ENCODE measurements around the gene MAS1. TPM values are rescaled to one million over a fixed set of nuclear protein-coding genes. Genes with fewer than 3 reads are reported as not detected.

Gene MAS1
- total RNA-seq, 1 donor from 2014 or later, result not detected

DNA sequence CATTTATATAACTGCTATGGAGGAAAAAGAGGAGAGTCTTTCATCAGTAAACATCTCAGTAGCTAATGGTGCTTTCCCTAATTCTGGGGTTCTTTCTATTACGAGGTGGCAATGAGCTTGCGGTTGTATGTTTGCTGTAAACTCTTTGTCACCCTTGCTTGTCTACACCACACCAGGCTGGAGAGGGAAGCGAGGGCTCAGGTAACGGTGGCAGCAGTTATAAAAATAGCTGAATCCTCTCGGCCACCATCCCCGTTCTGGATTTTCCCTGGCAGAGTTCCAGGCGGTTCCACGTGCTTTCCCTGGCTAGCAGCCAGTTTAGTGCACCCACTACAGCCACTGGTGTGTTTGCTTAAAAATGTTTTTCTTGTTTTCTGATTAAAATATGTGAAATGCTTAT, 39.0 kb downstream of the MAS1 start:
- TF ChIP-seq, protein P1, sequence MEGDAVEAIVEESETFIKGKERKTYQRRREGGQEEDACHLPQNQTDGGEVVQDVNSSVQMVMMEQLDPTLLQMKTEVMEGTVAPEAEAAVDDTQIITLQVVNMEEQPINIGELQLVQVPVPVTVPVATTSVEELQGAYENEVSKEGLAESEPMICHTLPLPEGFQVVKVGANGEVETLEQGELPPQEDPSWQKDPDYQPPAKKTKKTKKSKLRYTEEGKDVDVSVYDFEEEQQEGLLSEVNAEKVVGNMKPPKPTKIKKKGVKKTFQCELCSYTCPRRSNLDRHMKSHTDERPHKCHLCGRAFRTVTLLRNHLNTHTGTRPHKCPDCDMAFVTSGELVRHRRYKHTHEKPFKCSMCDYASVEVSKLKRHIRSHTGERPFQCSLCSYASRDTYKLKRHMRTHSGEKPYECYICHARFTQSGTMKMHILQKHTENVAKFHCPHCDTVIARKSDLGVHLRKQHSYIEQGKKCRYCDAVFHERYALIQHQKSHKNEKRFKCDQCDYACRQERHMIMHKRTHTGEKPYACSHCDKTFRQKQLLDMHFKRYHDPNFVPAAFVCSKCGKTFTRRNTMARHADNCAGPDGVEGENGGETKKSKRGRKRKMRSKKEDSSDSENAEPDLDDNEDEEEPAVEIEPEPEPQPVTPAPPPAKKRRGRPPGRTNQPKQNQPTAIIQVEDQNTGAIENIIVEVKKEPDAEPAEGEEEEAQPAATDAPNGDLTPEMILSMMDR (IDR thresholded peaks at IDR 0.05; ENCODE audit: partially characterized antibody, unreplicated experiment), result no peak
- peaks cover 5% of the 10 kb centered on the region for H3K9me3 Mint-ChIP-seq (ENCODE audit: unreplicated experiment)
- no peak overlapping the region for H3K27ac Mint-ChIP-seq (ENCODE audit: unreplicated experiment)
- peaks cover 2% of the 10 kb centered on the region for H3K4me1 Mint-ChIP-seq (ENCODE audit: low read depth, unreplicated experiment)
- H3K27me3 Mint-ChIP-seq (ENCODE audit: unreplicated experiment), result peaks cover 1% of the 10 kb centered on the region
- no peak overlapping the region for H3K4me3 Mint-ChIP-seq (ENCODE audit: unreplicated experiment)
- DNase-seq, result no peak
- no peaks in the 10 kb centered on the region for H3K36me3 Mint-ChIP-seq (ENCODE audit: unreplicated experiment)

DNA sequence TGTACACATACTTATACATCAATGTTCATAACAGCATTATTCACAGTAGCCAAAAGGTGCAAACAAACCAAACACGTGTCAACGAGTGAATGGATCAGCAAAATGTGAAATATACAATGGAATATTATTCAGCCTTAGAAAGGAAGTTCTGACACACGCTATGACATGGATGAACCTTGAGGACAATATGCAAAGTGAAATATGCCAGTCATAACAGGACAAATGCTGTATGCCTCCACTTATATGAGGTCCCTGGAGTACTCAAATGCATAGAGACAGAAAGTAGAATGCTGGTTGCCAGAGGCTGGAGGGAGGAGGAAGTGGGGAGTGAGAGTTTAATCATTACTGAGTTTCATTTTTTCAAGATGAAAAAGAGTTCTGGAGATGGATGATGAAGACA, 40.3 kb downstream of the MAS1 start:
- DNase-seq, result no peak
- Mint-ChIP-seq H3K27ac (ENCODE audit: unreplicated experiment) (no peak overlapping the region), H3K9me3 (ENCODE audit: unreplicated experiment) (peaks cover 5% of the 10 kb centered on the region), H3K4me3 (ENCODE audit: unreplicated experiment) (no peak overlapping the region), H3K36me3 (ENCODE audit: unreplicated experiment) (no peaks in the 10 kb centered on the region), H3K4me1 (ENCODE audit: low read depth, unreplicated experiment) (peaks cover 2% of the 10 kb centered on the region), H3K27me3 (ENCODE audit: unreplicated experiment) (peaks cover 1% of the 10 kb centered on the region)
- TF ChIP-seq, protein P1 (IDR thresholded peaks at IDR 0.05; ENCODE audit: partially characterized antibody, unreplicated experiment), result no peak

DNA sequence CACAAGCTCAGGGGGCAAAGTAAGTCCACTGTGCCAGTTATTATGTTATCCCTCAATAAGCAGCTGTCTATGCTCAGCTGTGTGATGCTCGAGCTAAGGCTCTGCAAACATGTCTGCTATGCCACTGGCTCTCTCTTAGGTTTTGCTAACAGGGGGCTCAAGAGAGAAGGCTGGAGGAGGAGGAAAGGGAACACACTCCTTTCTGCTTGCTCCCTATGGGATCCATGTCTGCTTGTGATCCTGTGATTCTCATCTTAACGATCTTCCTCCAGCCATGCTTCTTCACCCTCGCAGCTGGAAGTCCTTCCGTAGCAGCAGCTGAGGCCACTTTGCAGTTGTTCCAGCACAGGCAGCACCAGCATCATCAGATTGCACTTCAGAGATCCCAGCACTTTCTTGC, 41.1 kb downstream of the MAS1 start:
- Mint-ChIP-seq H3K4me1 (ENCODE audit: low read depth, unreplicated experiment) (peaks cover 2% of the 10 kb centered on the region), H3K36me3 (ENCODE audit: unreplicated experiment) (no peaks in the 10 kb centered on the region), H3K9me3 (ENCODE audit: unreplicated experiment) (no peaks in the 10 kb centered on the region), H3K4me3 (ENCODE audit: unreplicated experiment) (no peak overlapping the region), H3K27me3 (ENCODE audit: unreplicated experiment) (peaks cover 1% of the 10 kb centered on the region), H3K27ac (ENCODE audit: unreplicated experiment) (no peak overlapping the region)
- no peak for DNase-seq
- TF ChIP-seq, protein P1 (IDR thresholded peaks at IDR 0.05; ENCODE audit: partially characterized antibody, unreplicated experiment), result no peak

DNA sequence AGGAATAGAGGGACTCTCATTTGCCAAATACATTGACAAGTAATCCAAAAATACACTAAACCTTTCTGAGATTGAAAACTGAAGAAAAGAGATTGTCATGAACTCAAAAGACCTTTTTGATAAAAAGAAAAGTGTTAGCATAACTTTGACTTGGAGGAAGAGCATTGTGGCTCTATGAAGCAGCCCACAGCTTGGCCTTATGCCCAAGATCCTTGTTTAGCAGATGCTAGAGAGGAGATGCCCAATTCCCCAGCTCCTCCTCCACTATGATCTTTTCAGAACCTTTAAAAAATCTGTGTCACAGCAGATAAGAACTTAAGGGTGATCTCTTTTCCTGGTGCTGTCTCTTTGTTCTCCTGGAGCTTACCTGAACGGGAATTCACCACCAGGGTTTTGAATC, 42.3 kb downstream of the MAS1 start:
- Mint-ChIP-seq H3K27me3 (ENCODE audit: unreplicated experiment) (peaks cover 1% of the 10 kb centered on the region), H3K4me1 (ENCODE audit: low read depth, unreplicated experiment) (peaks cover 2% of the 10 kb centered on the region), H3K36me3 (ENCODE audit: unreplicated experiment) (no peaks in the 10 kb centered on the region), H3K27ac (ENCODE audit: unreplicated experiment) (no peak overlapping the region), H3K9me3 (ENCODE audit: unreplicated experiment) (no peaks in the 10 kb centered on the region), H3K4me3 (ENCODE audit: unreplicated experiment) (no peak overlapping the region)
- TF ChIP-seq, protein P1 (IDR thresholded peaks at IDR 0.05; ENCODE audit: partially characterized antibody, unreplicated experiment), result no peak
- DNase-seq, result no peak

DNA sequence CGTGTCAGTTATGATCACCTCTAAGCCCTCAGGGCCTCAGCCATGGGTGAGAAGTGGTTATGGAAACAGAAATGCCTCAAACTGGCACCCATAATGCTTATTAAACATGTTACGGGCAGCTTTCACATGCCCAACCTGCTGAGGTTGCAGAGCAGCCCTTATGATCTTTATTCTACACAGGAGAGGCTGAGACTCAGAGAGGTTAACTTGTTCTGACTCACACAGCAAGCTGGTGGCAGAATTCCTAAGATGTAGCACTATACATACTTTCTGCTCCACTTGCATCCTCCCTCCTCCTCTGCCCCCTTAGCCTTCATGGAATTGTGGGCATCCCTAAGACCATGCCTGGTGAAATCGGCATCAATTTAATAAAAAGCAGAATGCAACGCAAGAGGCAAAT, 43.4 kb downstream of the MAS1 start:
- H3K4me3 Mint-ChIP-seq (ENCODE audit: unreplicated experiment), result no peak overlapping the region
- DNase-seq, result no peak
- H3K9me3 Mint-ChIP-seq (ENCODE audit: unreplicated experiment), result no peaks in the 10 kb centered on the region
- no peak overlapping the region for H3K27ac Mint-ChIP-seq (ENCODE audit: unreplicated experiment)
- TF ChIP-seq, protein P1 (IDR thresholded peaks at IDR 0.05; ENCODE audit: partially characterized antibody, unreplicated experiment), result no peak
- H3K27me3 Mint-ChIP-seq (ENCODE audit: unreplicated experiment), result peaks cover 1% of the 10 kb centered on the region
- peaks cover 2% of the 10 kb centered on the region for H3K4me1 Mint-ChIP-seq (ENCODE audit: low read depth, unreplicated experiment)
- no peaks in the 10 kb centered on the region for H3K36me3 Mint-ChIP-seq (ENCODE audit: unreplicated experiment)

Measured in glutamatergic neuron (in vitro differentiated cells).